ENCODE results near the gene GRM7.

The GRM7 gene

GRCh38 chr3:7610634-7611033, 749.7 kb downstream of the GRM7 start:
- no peak for TF ChIP-seq CTCF (conservative IDR thresholded peaks at IDR 0.05; ENCODE audit: low read depth, low read length)
- no peak for DNase-seq (ENCODE audit: low read depth)
- H3K4me3 ChIP-seq (ENCODE audit: low read length), result no peak overlapping the region

- no peak for DNase-seq (ENCODE audit: low read depth)
- TF ChIP-seq CTCF (conservative IDR thresholded peaks at IDR 0.05; ENCODE audit: low read depth, low read length), result no peak
- H3K4me3 ChIP-seq (ENCODE audit: low read length), result no peak overlapping the region
Measured at GRCh38 chr3:7615043-7615442, 754.1 kb downstream of the GRM7 start.

- TF ChIP-seq CTCF (conservative IDR thresholded peaks at IDR 0.05; ENCODE audit: low read depth, low read length), result no peak
- no peak overlapping the region for H3K4me3 ChIP-seq (ENCODE audit: low read length)
- DNase-seq (ENCODE audit: low read depth), result no peak
Measured at GRCh38 chr3:7618606-7619005, 757.7 kb downstream of the GRM7 start.

- TF ChIP-seq CTCF (conservative IDR thresholded peaks at IDR 0.05; ENCODE audit: low read depth, low read length), result no peak
- no peak for DNase-seq (ENCODE audit: low read depth)
- no peak overlapping the region for H3K4me3 ChIP-seq (ENCODE audit: low read length)
Measured at GRCh38 chr3:7620401-7620800, 759.5 kb downstream of the GRM7 start.

GRCh38 chr3:7621046-7621630, 760.2 kb downstream of the GRM7 start:
- no peak for TF ChIP-seq CTCF (conservative IDR thresholded peaks at IDR 0.05; ENCODE audit: low read depth, low read length)

GRCh38 chr3:7621651-7622050, 760.7 kb downstream of the GRM7 start:
- no peak overlapping the region for H3K4me3 ChIP-seq (ENCODE audit: low read length)
- no peak for DNase-seq (ENCODE audit: low read depth)
- no peak for TF ChIP-seq CTCF (conservative IDR thresholded peaks at IDR 0.05; ENCODE audit: low read depth, low read length)

More at GRCh38 chr3:7621046-7621630, 760.2 kb downstream of the GRM7 start:
- no peak for DNase-seq (ENCODE audit: low read depth)
- H3K4me3 ChIP-seq (ENCODE audit: low read length), result no peak overlapping the region

- H3K4me3 ChIP-seq (ENCODE audit: low read length), result no peak overlapping the region
- DNase-seq (ENCODE audit: low read depth), result no peak
- TF ChIP-seq CTCF (conservative IDR thresholded peaks at IDR 0.05; ENCODE audit: low read depth, low read length), result no peak
Measured at GRCh38 chr3:7625021-7625420, 764.1 kb downstream of the GRM7 start.
